Astrocyte (in vitro differentiated cells and primary cell): ENCODE measurements around the gene PMAIP1. TPM values are rescaled to one million over a fixed set of nuclear protein-coding genes. Genes with fewer than 3 reads are reported as not detected.

Experiments
- DNase-seq: peaks from one replicate; pipeline ENCODE4 v3.0.0-alpha.2; 2010; ENCODE audit warnings: low read depth
- FAIRE-seq: peaks from 2 replicates; lab custom pipeline; 2011; peaks lifted over from hg19 to GRCh38; lab: Jason Lieb, UNC
- H2AFZ ChIP-seq: 2 replicates; pipeline ENCODE4 v1.6.0; 2012; ENCODE audit warnings: low read depth, low read length, inconsistent platforms
- H3K27ac ChIP-seq: 2 replicates; pipeline ENCODE4 v1.5.1; 2011; ENCODE audit warnings: low read depth, low read length, inconsistent platforms
- H3K27me3 ChIP-seq: 2 replicates; pipeline ENCODE4 v1.6.0; 2011; ENCODE audit warnings: low read length, inconsistent platforms; ENCODE audit not compliant: insufficient read depth
- H3K36me3 ChIP-seq: 2 replicates; pipeline ENCODE4 v1.5.1; 2011; ENCODE audit warnings: low read length, inconsistent platforms; ENCODE audit not compliant: insufficient read depth
- H3K4me1 ChIP-seq: 2 replicates; pipeline ENCODE4 v1.5.1; 2011; ENCODE audit warnings: low read length, inconsistent platforms; ENCODE audit not compliant: insufficient read depth
- H3K4me2 ChIP-seq: 2 replicates; pipeline ENCODE4 v1.6.0; 2012; ENCODE audit warnings: low read length, inconsistent platforms
- H3K4me3 ChIP-seq: 2 replicates; pipeline ENCODE4 v1.5.1; 2011; ENCODE audit warnings: low read depth, mild to moderate bottlenecking, low read length, inconsistent platforms; ENCODE audit not compliant: insufficient read depth
- H3K79me2 ChIP-seq: 2 replicates; pipeline ENCODE4 v1.6.0; 2012; ENCODE audit warnings: mild to moderate bottlenecking, low read length, inconsistent platforms; ENCODE audit not compliant: insufficient read depth
- H3K9ac ChIP-seq: 2 replicates; pipeline ENCODE4 v1.6.0; 2012; ENCODE audit warnings: mild to moderate bottlenecking, low read length, inconsistent platforms
- H3K9me3 ChIP-seq: 2 replicates; pipeline ENCODE4 v1.5.1; 2012; ENCODE audit warnings: low read depth, mild to moderate bottlenecking, low read length, inconsistent platforms; ENCODE audit not compliant: insufficient read depth
- H4K20me1 ChIP-seq: 2 replicates; pipeline ENCODE4 v1.6.0; 2012; ENCODE audit warnings: low read length, inconsistent platforms; ENCODE audit not compliant: insufficient read depth
- H3K27ac Mint-ChIP-seq: one replicate; pipeline ENCODE4 v1.8.0; 2021; ENCODE audit warnings: mild to moderate bottlenecking, mixed read lengths; ENCODE audit not compliant: unreplicated experiment
- H3K27me3 Mint-ChIP-seq: one replicate; pipeline ENCODE4 v1.8.0; 2021; ENCODE audit warnings: low read depth, mixed read lengths; ENCODE audit not compliant: unreplicated experiment
- H3K36me3 Mint-ChIP-seq: one replicate; pipeline ENCODE4 v1.8.0; 2021; ENCODE audit warnings: low read depth, mixed read lengths; ENCODE audit not compliant: unreplicated experiment
- H3K4me1 Mint-ChIP-seq: one replicate; pipeline ENCODE4 v1.8.0; 2021; ENCODE audit warnings: low read depth, mixed read lengths; ENCODE audit not compliant: unreplicated experiment
- H3K4me3 Mint-ChIP-seq: one replicate; pipeline ENCODE4 v1.8.0; 2021; ENCODE audit warnings: mild to moderate bottlenecking, moderate library complexity, mixed read lengths; ENCODE audit not compliant: unreplicated experiment
- H3K9me3 Mint-ChIP-seq: one replicate; pipeline ENCODE4 v1.8.0; 2021; ENCODE audit warnings: mild to moderate bottlenecking, mixed read lengths; ENCODE audit not compliant: unreplicated experiment
- CTCF ChIP-seq: IDR thresholded peaks from 2 replicates; pipeline ENCODE4 v1.5.1; 2011; ENCODE audit warnings: low read depth, mild to moderate bottlenecking, inconsistent platforms, low read length, moderate library complexity; ENCODE audit not compliant: insufficient read depth
- EZH2 ChIP-seq: IDR thresholded peaks from 2 replicates; pipeline ENCODE4 v1.6.1; 2012; ENCODE audit warnings: mild to moderate bottlenecking, low read length, inconsistent platforms; ENCODE audit not compliant: insufficient read depth
- total RNA-seq: library from RNA; stranded (reverse); gene quantifications from 2 replicates; pipeline ENCODE4 v1.2.1, GENCODE V29; 2021

PMAIP1 gene
- total RNA-seq, 1 donor from 2014 or later, result 98.1 TPM

- H3K4me3 Mint-ChIP-seq, result no peak overlapping the region
- no peak overlapping the region for H3K27ac Mint-ChIP-seq
- H3K9me3 ChIP-seq, result no peaks in the 10 kb centered on the region
- no peaks in the 10 kb centered on the region for H3K36me3 ChIP-seq
- H3K9ac ChIP-seq, result no peak overlapping the region
- H2AFZ ChIP-seq, result no peak overlapping the region
- FAIRE-seq, result no peak
- TF ChIP-seq EZH2 (no peak), CTCF (no peak)
- DNase-seq, result peak; percentile 64
- H3K36me3 Mint-ChIP-seq, result no peaks in the 10 kb centered on the region
- H3K27ac ChIP-seq, result no peak overlapping the region
- peaks cover 2% of the 10 kb centered on the region for H3K4me1 ChIP-seq
- no peaks in the 10 kb centered on the region for H3K27me3 ChIP-seq
- H3K9me3 Mint-ChIP-seq, result no peaks in the 10 kb centered on the region
- no peaks in the 10 kb centered on the region for H4K20me1 ChIP-seq
- no peak overlapping the region for H3K4me2 ChIP-seq
- H3K4me1 Mint-ChIP-seq, result peaks cover 8% of the 10 kb centered on the region
- H3K27me3 Mint-ChIP-seq, result no peaks in the 10 kb centered on the region
- no peak overlapping the region for H3K4me3 ChIP-seq
- no peaks in the 10 kb centered on the region for H3K79me2 ChIP-seq
Measured at GRCh38 chr18:59861009-59861408, 38.8 kb upstream of the PMAIP1 start.

GRCh38 chr18:59861963-59862819 is 37.6 kb upstream of the PMAIP1 start:
- Mint-ChIP-seq H3K27ac (no peak overlapping the region), H3K4me1 (peaks cover 8% of the 10 kb centered on the region), H3K36me3 (no peaks in the 10 kb centered on the region), H3K9me3 (no peaks in the 10 kb centered on the region), H3K4me3 (no peak overlapping the region), H3K27me3 (no peaks in the 10 kb centered on the region)
- FAIRE-seq, result no peak
- H3K9me3 ChIP-seq, result no peaks in the 10 kb centered on the region
- TF ChIP-seq CTCF (no peak), EZH2 (no peak)
- DNase-seq, result no peak
- no peak overlapping the region for H3K4me3 ChIP-seq
- H3K27ac ChIP-seq, result no peak overlapping the region
- H3K9ac ChIP-seq, result no peak overlapping the region
- peaks cover 2% of the 10 kb centered on the region for H3K4me1 ChIP-seq
- H2AFZ ChIP-seq, result no peak overlapping the region
- no peaks in the 10 kb centered on the region for H3K79me2 ChIP-seq
- H3K4me2 ChIP-seq, result no peak overlapping the region
- no peaks in the 10 kb centered on the region for H3K27me3 ChIP-seq
- no peaks in the 10 kb centered on the region for H4K20me1 ChIP-seq
- no peaks in the 10 kb centered on the region for H3K36me3 ChIP-seq
